Neural cell (in vitro differentiated cells): ENCODE measurements around the gene ZNF496. TPM values are rescaled to one million over a fixed set of nuclear protein-coding genes. Genes with fewer than 3 reads are reported as not detected.
"Not testable (repeated sequence)": the region's sequence is repeated elsewhere in the genome, so short reads cannot be mapped to it uniquely, and the experiment has no call there.

Experiments used
- H2AFZ ChIP-seq: fragments of 200-600, 300-800 bp; sonication (generic), shearing (Covaris generic); 2 replicates; pipeline ENCODE4 v1.6.0; 2014; ENCODE audit warnings: low read depth, mild to moderate bottlenecking, antibody characterized with exemption, low read length, moderate library complexity
- H3F3A ChIP-seq: fragments of 200-600 bp; shearing (Covaris generic); 2 replicates; pipeline ENCODE4 v1.6.1; 2016; ENCODE audit warnings: mild to moderate bottlenecking, moderate library complexity, mixed read lengths, antibody characterized with exemption, low read length; ENCODE audit not compliant: insufficient read depth, poor library complexity, severe bottlenecking
- H3K27ac ChIP-seq: fragments of 200-600, 300-800 bp; sonication (generic), shearing (Covaris generic); 2 replicates; pipeline ENCODE4 v1.5.1; 2014; ENCODE audit warnings: mild to moderate bottlenecking, low read length, moderate library complexity
- H3K27me3 ChIP-seq: fragments of 300-800, 200-600 bp; sonication (generic), shearing (Covaris generic); 2 replicates; pipeline ENCODE4 v1.6.0; 2014; ENCODE audit warnings: mild to moderate bottlenecking, low read depth, low read length, moderate library complexity; ENCODE audit not compliant: insufficient read depth
- H3K36me3 ChIP-seq: fragments of 300-800, 200-600 bp; sonication (generic), shearing (Covaris generic); 2 replicates; pipeline ENCODE4 v1.5.1; 2014; ENCODE audit warnings: mild to moderate bottlenecking, antibody characterized with exemption, low read length, moderate library complexity; ENCODE audit not compliant: insufficient read depth
- H3K4me2 ChIP-seq: fragments of 300-800, 200-600 bp; sonication (generic), shearing (Covaris generic); 2 replicates; pipeline ENCODE4 v1.6.0; 2014; ENCODE audit warnings: mild to moderate bottlenecking, low read length
- H3K4me3 ChIP-seq: fragments of 300-800, 200-600 bp; sonication (generic), shearing (Covaris generic); 2 replicates; pipeline ENCODE4 v1.5.1; 2014; ENCODE audit warnings: mild to moderate bottlenecking, low read length, moderate library complexity
- H3K79me2 ChIP-seq: fragments of 200-600 bp; shearing (Covaris generic); replicated peaks from 2 replicates; pipeline ENCODE4 v1.6.0; 2014; ENCODE audit warnings: mild to moderate bottlenecking, low read length, moderate library complexity; ENCODE audit not compliant: insufficient read depth
- H3K9ac ChIP-seq: fragments of 300-800, 200-600 bp; sonication (generic), shearing (Covaris generic); 2 replicates; pipeline ENCODE4 v1.6.1; 2016; ENCODE audit warnings: mild to moderate bottlenecking, low read length, mixed read lengths
- H3K9me2 ChIP-seq: fragments of 200-600 bp; shearing (Covaris generic); 2 replicates; pipeline ENCODE4 v1.6.1; 2016; ENCODE audit warnings: mild to moderate bottlenecking, low read length, mixed read lengths; ENCODE audit not compliant: insufficient read depth
- H3K9me3 ChIP-seq: fragments of 200-600, 300-800 bp; sonication (generic), shearing (Covaris generic); 2 replicates; pipeline ENCODE4 v1.6.1; 2016; ENCODE audit warnings: mild to moderate bottlenecking, mixed run types, low read length, moderate library complexity, mixed read lengths
- H4K20me1 ChIP-seq: fragments of 200-600 bp; shearing (Covaris generic); 2 replicates; pipeline ENCODE4 v1.6.1; 2016; ENCODE audit warnings: mild to moderate bottlenecking, mixed run types; ENCODE audit not compliant: insufficient read depth
- EP300 ChIP-seq: fragments of 450-650 bp; conservative IDR thresholded peaks from 2 replicates; pipeline ENCODE4 v1.6.1; 2014; ENCODE audit warnings: antibody characterized with exemption, mild to moderate bottlenecking, moderate library complexity; ENCODE audit not compliant: poor library complexity, severe bottlenecking
- EZH2 ChIP-seq: fragments of 200-600, 300-800 bp; shearing (Covaris generic), sonication (generic); IDR thresholded peaks from 2 replicates; pipeline ENCODE4 v1.6.1; 2014; ENCODE audit warnings: antibody characterized with exemption, low read length, borderline replicate concordance, mild to moderate bottlenecking; ENCODE audit not compliant: insufficient read depth, poor library complexity, severe bottlenecking
- MXI1 ChIP-seq: fragments of 450-650 bp; conservative IDR thresholded peaks from 2 replicates; pipeline ENCODE4 v1.6.1; 2014; ENCODE audit warnings: antibody characterized with exemption, mild to moderate bottlenecking; ENCODE audit not compliant: poor library complexity, severe bottlenecking
- POLR2AphosphoS5 ChIP-seq: IDR thresholded peaks from 2 replicates; pipeline ENCODE4 v1.6.1; 2012
- RAD21 ChIP-seq: fragments of 450-650 bp; conservative IDR thresholded peaks from 2 replicates; pipeline ENCODE4 v1.6.1; 2014; ENCODE audit warnings: antibody characterized with exemption, mild to moderate bottlenecking, moderate library complexity
- REST ChIP-seq: IDR thresholded peaks from 2 replicates; pipeline ENCODE4 v1.6.1; 2012; ENCODE audit warnings: borderline replicate concordance
- SMC3 ChIP-seq: fragments of 450-650 bp; conservative IDR thresholded peaks from 2 replicates; pipeline ENCODE4 v1.6.1; 2014; ENCODE audit warnings: antibody characterized with exemption, mild to moderate bottlenecking, moderate library complexity; ENCODE audit not compliant: poor library complexity
- TAF1 ChIP-seq: IDR thresholded peaks from 2 replicates; pipeline ENCODE4 v1.6.1; 2012; ENCODE audit warnings: low read depth
- polyA plus RNA-seq: library from polyadenylated mRNA; depleted of rRNA; stranded (reverse); fragments of >200 nt; gene quantifications from 2 replicates; pipeline ENCODE4 v1.2.3, GENCODE V29; 2014
- TF ChIP-seq, protein P1 (sequence below): fragments of 450-650 bp; IDR thresholded peaks from 2 replicates; pipeline ENCODE4 v1.5.1; 2014; ENCODE audit warnings: antibody characterized with exemption, mild to moderate bottlenecking, moderate library complexity; ENCODE audit not compliant: poor library complexity, severe bottlenecking

ZNF496 gene
- polyA plus RNA-seq, 1 donor from 2014 or later: 25.2 TPM

DNA sequence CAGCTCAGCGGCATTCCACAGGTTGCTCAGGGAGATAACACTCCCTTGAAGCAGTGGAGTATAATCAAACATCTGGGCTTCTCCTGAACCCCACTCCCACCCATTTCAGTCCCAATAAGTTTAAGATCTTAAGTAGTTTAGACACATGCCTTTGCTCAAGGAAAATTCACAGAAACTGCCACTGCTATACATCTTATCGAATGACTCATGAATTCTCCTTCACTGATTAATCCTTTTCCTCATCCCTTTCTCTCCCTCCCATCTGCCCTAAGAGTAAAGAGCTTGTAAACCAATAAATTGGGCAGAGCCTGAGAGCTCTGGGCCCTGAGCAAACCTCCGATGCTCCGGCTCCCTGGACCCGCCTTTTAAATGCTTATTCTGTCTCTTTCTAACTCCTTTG is 65.6 kb downstream of the ZNF496 start:
- H3K9me2 ChIP-seq: no peaks in the 10 kb centered on the region
- no peaks in the 10 kb centered on the region for H3K79me2 ChIP-seq
- no peak overlapping the region for H3K4me2 ChIP-seq
- H3K4me3 ChIP-seq: no peak overlapping the region
- no peaks in the 10 kb centered on the region for H3K36me3 ChIP-seq
- H3K9me3 ChIP-seq: peaks cover 14% of the 10 kb centered on the region
- H4K20me1 ChIP-seq: no peaks in the 10 kb centered on the region
- no peak overlapping the region for H3K9ac ChIP-seq
- H3K27ac ChIP-seq: no peak overlapping the region
- no peak overlapping the region for H2AFZ ChIP-seq
- no peaks in the 10 kb centered on the region for H3K27me3 ChIP-seq
- TF ChIP-seq REST (no peak), EP300 (no peak), EZH2 (no peak), TAF1 (no peak), SMC3 (no peak), POLR2AphosphoS5 (no peak), MXI1 (no peak), RAD21 (no peak)
- TF ChIP-seq, protein P1, sequence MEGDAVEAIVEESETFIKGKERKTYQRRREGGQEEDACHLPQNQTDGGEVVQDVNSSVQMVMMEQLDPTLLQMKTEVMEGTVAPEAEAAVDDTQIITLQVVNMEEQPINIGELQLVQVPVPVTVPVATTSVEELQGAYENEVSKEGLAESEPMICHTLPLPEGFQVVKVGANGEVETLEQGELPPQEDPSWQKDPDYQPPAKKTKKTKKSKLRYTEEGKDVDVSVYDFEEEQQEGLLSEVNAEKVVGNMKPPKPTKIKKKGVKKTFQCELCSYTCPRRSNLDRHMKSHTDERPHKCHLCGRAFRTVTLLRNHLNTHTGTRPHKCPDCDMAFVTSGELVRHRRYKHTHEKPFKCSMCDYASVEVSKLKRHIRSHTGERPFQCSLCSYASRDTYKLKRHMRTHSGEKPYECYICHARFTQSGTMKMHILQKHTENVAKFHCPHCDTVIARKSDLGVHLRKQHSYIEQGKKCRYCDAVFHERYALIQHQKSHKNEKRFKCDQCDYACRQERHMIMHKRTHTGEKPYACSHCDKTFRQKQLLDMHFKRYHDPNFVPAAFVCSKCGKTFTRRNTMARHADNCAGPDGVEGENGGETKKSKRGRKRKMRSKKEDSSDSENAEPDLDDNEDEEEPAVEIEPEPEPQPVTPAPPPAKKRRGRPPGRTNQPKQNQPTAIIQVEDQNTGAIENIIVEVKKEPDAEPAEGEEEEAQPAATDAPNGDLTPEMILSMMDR: no peak
- no peaks in the 10 kb centered on the region for H3F3A ChIP-seq

DNA sequence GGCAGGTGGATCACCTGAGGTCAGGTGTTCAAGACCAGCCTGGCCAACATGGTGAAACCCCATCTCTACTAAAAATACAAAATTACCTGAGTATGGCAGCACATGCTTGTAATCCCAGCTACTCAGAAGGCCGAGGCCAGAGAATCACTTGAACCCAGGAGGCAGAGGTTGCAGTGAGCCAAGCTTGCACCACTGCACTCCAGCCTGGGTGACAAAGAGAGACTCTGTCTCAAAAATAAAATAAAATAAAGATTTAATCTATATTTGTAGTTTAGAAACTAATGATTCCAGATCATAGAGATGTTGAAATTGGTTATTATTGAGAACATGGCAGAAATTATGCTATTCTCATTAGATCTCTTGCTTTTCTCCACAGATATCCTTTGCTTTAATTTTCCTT is 75.9 kb downstream of the ZNF496 start, which contains the start of gene VN1R5:
Gene VN1R5, plus strand, starts transcription at position 301 of the 400 bp plus-strand sequence.
- H3K79me2 ChIP-seq, H3K4me3 ChIP-seq, H3K4me2 ChIP-seq, H4K20me1 ChIP-seq, H3K27ac ChIP-seq, H3K9me2 ChIP-seq, H3K36me3 ChIP-seq, H3K27me3 ChIP-seq, H3F3A ChIP-seq, H3K9me3 ChIP-seq, H2AFZ ChIP-seq, H3K9ac ChIP-seq: not testable (repeated sequence)

GRCh38 chr1:247247568-247247967 is 84.1 kb downstream of the ZNF496 start:
- Histone ChIP-seq H3K9me3 (peaks cover 3% of the 10 kb centered on the region), H3K9ac (no peak overlapping the region), H4K20me1 (no peaks in the 10 kb centered on the region), H3K4me2 (no peak overlapping the region), H3F3A (no peaks in the 10 kb centered on the region), H2AFZ (no peak overlapping the region), H3K79me2 (no peaks in the 10 kb centered on the region), H3K4me3 (no peak overlapping the region), H3K36me3 (no peaks in the 10 kb centered on the region), H3K27me3 (no peaks in the 10 kb centered on the region), H3K9me2 (no peaks in the 10 kb centered on the region), H3K27ac (no peak overlapping the region)
- TF ChIP-seq MXI1: no peak
- no peak for TF ChIP-seq REST
- no peak for TF ChIP-seq EZH2
- no peak for TF ChIP-seq EP300
- TF ChIP-seq, protein P1: no peak
- no peak for TF ChIP-seq POLR2AphosphoS5
- TF ChIP-seq SMC3: no peak
- no peak for TF ChIP-seq TAF1
- no peak for TF ChIP-seq RAD21
